ENCODE results near the gene PDE6C. TPM values are rescaled to one million over a fixed set of nuclear protein-coding genes. Genes with fewer than 3 reads are reported as not detected.
A peak's percentile ranks its signal among the peaks of the same experiment; 100 is the strongest.

PDE6C gene
- total and polyA plus RNA-seq, 4 donors: not detected

DNA sequence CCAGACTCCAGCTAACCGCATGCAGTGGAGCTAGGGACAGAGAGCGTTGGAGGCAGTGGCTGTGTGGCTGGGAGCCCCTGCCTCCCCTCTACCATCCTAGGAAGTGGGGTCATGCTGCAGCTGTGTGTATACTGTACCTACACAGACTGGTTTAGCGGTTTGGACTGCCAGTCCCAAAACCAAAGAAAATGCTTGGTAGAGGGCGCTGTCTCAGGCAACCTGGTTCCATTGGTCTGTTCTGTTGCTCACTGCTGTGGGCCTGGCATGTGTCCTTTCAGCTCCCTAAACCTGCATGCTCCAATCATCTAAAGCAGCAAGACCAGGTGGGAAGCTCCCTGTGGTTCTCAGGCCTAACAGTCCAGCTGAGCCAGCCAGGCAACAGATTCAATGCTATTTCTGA lies 15.8 kb upstream of the PDE6C start:
- peaks cover 1 to 65% (median 32%) of the 10 kb centered on the region in 4 donors for H3K36me3 ChIP-seq (ENCODE audit: control insufficient read depth in 4 of 4, insufficient read depth in 3 of 4, low read depth in 1 of 4, low read length in 3 of 4)
- H3K4me1 ChIP-seq (ENCODE audit: control insufficient read depth in 4 of 4, insufficient read depth in 4 of 4, low read length in 3 of 4): peaks cover 0 to 41% (median 21%) of the 10 kb centered on the region in 4 donors
- H3K4me3 ChIP-seq (ENCODE audit: low read depth in 1 of 3, low read length in 3 of 3): peak overlapping the region in 1 of 3 donors; percentile 9
- H3K27me3 ChIP-seq (ENCODE audit: control insufficient read depth in 4 of 4, insufficient read depth in 4 of 4, low read length in 3 of 4): no peaks in the 10 kb centered on the region
- TF ChIP-seq, protein P1, sequence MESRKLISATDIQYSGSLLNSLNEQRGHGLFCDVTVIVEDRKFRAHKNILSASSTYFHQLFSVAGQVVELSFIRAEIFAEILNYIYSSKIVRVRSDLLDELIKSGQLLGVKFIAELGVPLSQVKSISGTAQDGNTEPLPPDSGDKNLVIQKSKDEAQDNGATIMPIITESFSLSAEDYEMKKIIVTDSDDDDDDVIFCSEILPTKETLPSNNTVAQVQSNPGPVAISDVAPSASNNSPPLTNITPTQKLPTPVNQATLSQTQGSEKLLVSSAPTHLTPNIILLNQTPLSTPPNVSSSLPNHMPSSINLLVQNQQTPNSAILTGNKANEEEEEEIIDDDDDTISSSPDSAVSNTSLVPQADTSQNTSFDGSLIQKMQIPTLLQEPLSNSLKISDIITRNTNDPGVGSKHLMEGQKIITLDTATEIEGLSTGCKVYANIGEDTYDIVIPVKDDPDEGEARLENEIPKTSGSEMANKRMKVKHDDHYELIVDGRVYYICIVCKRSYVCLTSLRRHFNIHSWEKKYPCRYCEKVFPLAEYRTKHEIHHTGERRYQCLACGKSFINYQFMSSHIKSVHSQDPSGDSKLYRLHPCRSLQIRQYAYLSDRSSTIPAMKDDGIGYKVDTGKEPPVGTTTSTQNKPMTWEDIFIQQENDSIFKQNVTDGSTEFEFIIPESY (IDR thresholded peaks at IDR 0.05): no peak
- TF ChIP-seq RAD21 (IDR thresholded peaks at IDR 0.05): no peak
- TF ChIP-seq, protein P2, sequence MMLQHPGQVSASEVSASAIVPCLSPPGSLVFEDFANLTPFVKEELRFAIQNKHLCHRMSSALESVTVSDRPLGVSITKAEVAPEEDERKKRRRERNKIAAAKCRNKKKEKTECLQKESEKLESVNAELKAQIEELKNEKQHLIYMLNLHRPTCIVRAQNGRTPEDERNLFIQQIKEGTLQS (IDR thresholded peaks at IDR 0.05): no peak
- TF ChIP-seq HNF4G (IDR thresholded peaks at IDR 0.05): no peak
- no peak for TF ChIP-seq FOXA1 (IDR thresholded peaks at IDR 0.05)
- no peak for TF ChIP-seq YY1 (IDR thresholded peaks at IDR 0.05)
- TF ChIP-seq SP1 (IDR thresholded peaks at IDR 0.05): no peak
- no peak for TF ChIP-seq TAF1 (conservative IDR thresholded peaks at IDR 0.05)
- TF ChIP-seq FOXA2 (IDR thresholded peaks at IDR 0.05): no peak
- TF ChIP-seq JUND (IDR thresholded peaks at IDR 0.05): no peak
- TF ChIP-seq EGR1 (IDR thresholded peaks at IDR 0.05; ENCODE audit: low read depth in 2 of 2): no peak
- TF ChIP-seq, protein P3, sequence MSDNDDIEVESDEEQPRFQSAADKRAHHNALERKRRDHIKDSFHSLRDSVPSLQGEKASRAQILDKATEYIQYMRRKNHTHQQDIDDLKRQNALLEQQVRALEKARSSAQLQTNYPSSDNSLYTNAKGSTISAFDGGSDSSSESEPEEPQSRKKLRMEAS (IDR thresholded peaks at IDR 0.05): peak; percentile 8
- TF ChIP-seq, protein P4, sequence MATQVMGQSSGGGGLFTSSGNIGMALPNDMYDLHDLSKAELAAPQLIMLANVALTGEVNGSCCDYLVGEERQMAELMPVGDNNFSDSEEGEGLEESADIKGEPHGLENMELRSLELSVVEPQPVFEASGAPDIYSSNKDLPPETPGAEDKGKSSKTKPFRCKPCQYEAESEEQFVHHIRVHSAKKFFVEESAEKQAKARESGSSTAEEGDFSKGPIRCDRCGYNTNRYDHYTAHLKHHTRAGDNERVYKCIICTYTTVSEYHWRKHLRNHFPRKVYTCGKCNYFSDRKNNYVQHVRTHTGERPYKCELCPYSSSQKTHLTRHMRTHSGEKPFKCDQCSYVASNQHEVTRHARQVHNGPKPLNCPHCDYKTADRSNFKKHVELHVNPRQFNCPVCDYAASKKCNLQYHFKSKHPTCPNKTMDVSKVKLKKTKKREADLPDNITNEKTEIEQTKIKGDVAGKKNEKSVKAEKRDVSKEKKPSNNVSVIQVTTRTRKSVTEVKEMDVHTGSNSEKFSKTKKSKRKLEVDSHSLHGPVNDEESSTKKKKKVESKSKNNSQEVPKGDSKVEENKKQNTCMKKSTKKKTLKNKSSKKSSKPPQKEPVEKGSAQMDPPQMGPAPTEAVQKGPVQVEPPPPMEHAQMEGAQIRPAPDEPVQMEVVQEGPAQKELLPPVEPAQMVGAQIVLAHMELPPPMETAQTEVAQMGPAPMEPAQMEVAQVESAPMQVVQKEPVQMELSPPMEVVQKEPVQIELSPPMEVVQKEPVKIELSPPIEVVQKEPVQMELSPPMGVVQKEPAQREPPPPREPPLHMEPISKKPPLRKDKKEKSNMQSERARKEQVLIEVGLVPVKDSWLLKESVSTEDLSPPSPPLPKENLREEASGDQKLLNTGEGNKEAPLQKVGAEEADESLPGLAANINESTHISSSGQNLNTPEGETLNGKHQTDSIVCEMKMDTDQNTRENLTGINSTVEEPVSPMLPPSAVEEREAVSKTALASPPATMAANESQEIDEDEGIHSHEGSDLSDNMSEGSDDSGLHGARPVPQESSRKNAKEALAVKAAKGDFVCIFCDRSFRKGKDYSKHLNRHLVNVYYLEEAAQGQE (IDR thresholded peaks at IDR 0.05): no peak
- no peak for TF ChIP-seq NR2F2 (IDR thresholded peaks at IDR 0.05)
- peak in 1 of 2 donors; percentile 8 for TF ChIP-seq HNF4A (conservative IDR thresholded peaks at IDR 0.05)
- no peak for TF ChIP-seq GABPA (IDR thresholded peaks at IDR 0.05 in 1 of 2, conservative IDR thresholded peaks at IDR 0.05 in 1 of 2)
- TF ChIP-seq, protein P5, sequence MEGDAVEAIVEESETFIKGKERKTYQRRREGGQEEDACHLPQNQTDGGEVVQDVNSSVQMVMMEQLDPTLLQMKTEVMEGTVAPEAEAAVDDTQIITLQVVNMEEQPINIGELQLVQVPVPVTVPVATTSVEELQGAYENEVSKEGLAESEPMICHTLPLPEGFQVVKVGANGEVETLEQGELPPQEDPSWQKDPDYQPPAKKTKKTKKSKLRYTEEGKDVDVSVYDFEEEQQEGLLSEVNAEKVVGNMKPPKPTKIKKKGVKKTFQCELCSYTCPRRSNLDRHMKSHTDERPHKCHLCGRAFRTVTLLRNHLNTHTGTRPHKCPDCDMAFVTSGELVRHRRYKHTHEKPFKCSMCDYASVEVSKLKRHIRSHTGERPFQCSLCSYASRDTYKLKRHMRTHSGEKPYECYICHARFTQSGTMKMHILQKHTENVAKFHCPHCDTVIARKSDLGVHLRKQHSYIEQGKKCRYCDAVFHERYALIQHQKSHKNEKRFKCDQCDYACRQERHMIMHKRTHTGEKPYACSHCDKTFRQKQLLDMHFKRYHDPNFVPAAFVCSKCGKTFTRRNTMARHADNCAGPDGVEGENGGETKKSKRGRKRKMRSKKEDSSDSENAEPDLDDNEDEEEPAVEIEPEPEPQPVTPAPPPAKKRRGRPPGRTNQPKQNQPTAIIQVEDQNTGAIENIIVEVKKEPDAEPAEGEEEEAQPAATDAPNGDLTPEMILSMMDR (IDR thresholded peaks at IDR 0.05; ENCODE audit: low read depth, low read length, missing input control): no peak
- TF ChIP-seq RXRA (IDR thresholded peaks at IDR 0.05): peak in 1 of 2 donors; percentile 7
- no peak for DNase-seq (ENCODE audit: low spot score)
- H3K27ac ChIP-seq (ENCODE audit: low read depth in 1 of 2, low read length in 2 of 2): no peak overlapping the region
- no peaks in the 10 kb centered on the region for H3K9me3 ChIP-seq (ENCODE audit: control insufficient read depth in 4 of 4, low read length in 3 of 4)
- H3K9ac ChIP-seq (ENCODE audit: low read depth in 1 of 2, low read length in 2 of 2): no peak overlapping the region
- 56% methylated on average over 4 of the region's 4 CpGs for WGBS
